Choroid plexus epithelial cell (primary cell): ENCODE results near the gene ACOT8.
A peak's percentile ranks its signal among the peaks of the same experiment; 100 is the strongest.

Experiments
- DNase-seq: peaks from one replicate; pipeline ENCODE4 v3.0.0-alpha.2; 2010; ENCODE audit warnings: low read depth
- H3K4me3 ChIP-seq: 2 replicates; pipeline ENCODE4 v1.5.1; 2011; ENCODE audit warnings: low read depth, mild to moderate bottlenecking, control low read depth, low read length, moderate library complexity
- CTCF ChIP-seq: conservative IDR thresholded peaks from 2 replicates; pipeline ENCODE4 v1.5.1; 2011; ENCODE audit warnings: low read depth, mild to moderate bottlenecking, control low read depth, inconsistent platforms, low read length, moderate library complexity

Gene ACOT8

GRCh38 chr20:45826381-45827019, 30.7 kb downstream of the ACOT8 start:
- no peak for TF ChIP-seq CTCF
- peak; percentile 71 for DNase-seq
- no peak overlapping the region for H3K4me3 ChIP-seq

GRCh38 chr20:45823949-45824835, 33.0 kb downstream of the ACOT8 start:
- H3K4me3 ChIP-seq = no peak overlapping the region
- peak; percentile 62 for TF ChIP-seq CTCF
- peak; percentile 47 for DNase-seq

GRCh38 chr20:45822857-45823256, 34.3 kb downstream of the ACOT8 start:
- TF ChIP-seq CTCF = no peak
- peak overlapping the region; percentile 10 for H3K4me3 ChIP-seq
- peak; percentile 41 for DNase-seq

- H3K4me3 ChIP-seq = no peak overlapping the region
- TF ChIP-seq CTCF = no peak
- DNase-seq = no peak
Observed at GRCh38 chr20:45821947-45822346, 35.2 kb downstream of the ACOT8 start.

- no peak for DNase-seq
- no peak overlapping the region for H3K4me3 ChIP-seq
- TF ChIP-seq CTCF = no peak
Observed at GRCh38 chr20:45819466-45819865, 37.7 kb downstream of the ACOT8 start.

- no peak overlapping the region for H3K4me3 ChIP-seq
- TF ChIP-seq CTCF = no peak
- DNase-seq = no peak
Observed at GRCh38 chr20:45818239-45818638, 39.0 kb downstream of the ACOT8 start.
